Cardiac fibroblast (primary cell): ENCODE results near the gene PITX1.

Source experiments
- DNase-seq, 2 donors: peaks; one replicate each; pipeline versions ENCODE4 v3.0.0 to v3.0.0-alpha.2; 2010; ENCODE audit warnings: low read depth in 2 of 2
- H3K4me3 ChIP-seq, 2 donors: replicated peaks in 1 of 2; 1 replicate in 1 of 2; 2 replicates in 1 of 2; pipeline ENCODE4 v1.5.1; 2011; ENCODE audit warnings: low read depth in 2 of 2, low read length in 2 of 2, mild to moderate bottlenecking in 2 of 2, moderate library complexity in 1 of 2
- CTCF ChIP-seq: IDR thresholded peaks from one replicate; pipeline ENCODE4 v1.5.1; 2011; ENCODE audit warnings: low read depth, mild to moderate bottlenecking, low read length, inconsistent platforms

PITX1 gene

GRCh38 chr5:135051872-135052271 is 17.8 kb upstream of the PITX1 start:
- TF ChIP-seq CTCF: no peak
- H3K4me3 ChIP-seq: no peak overlapping the region
- no peak for DNase-seq

- no peak for DNase-seq
- TF ChIP-seq CTCF: no peak
- no peak overlapping the region for H3K4me3 ChIP-seq
These were observed 17.4 kb upstream of the PITX1 start for GRCh38 chr5:135051399-135051798.

- H3K4me3 ChIP-seq: no peak overlapping the region
- TF ChIP-seq CTCF: no peak
- DNase-seq: no peak
These were observed 16.3 kb upstream of the PITX1 start for GRCh38 chr5:135050244-135050767.

- no peak overlapping the region for H3K4me3 ChIP-seq
- TF ChIP-seq CTCF: no peak
- no peak for DNase-seq
These were observed 14.9 kb upstream of the PITX1 start for GRCh38 chr5:135048930-135049329.

- DNase-seq: no peak
- H3K4me3 ChIP-seq: no peak overlapping the region
- TF ChIP-seq CTCF: no peak
These were observed 14.3 kb upstream of the PITX1 start for GRCh38 chr5:135048286-135048685.

- H3K4me3 ChIP-seq: no peak overlapping the region
- DNase-seq: no peak
- TF ChIP-seq CTCF: no peak
These were observed 13.3 kb upstream of the PITX1 start for GRCh38 chr5:135047347-135047695.

GRCh38 chr5:135046661-135047346 is 12.8 kb upstream of the PITX1 start:
- no peak for TF ChIP-seq CTCF
- DNase-seq: no peak

More at GRCh38 chr5:135046661-135047346, 12.8 kb upstream of the PITX1 start:
- H3K4me3 ChIP-seq: no peak overlapping the region
